Nephron progenitor cell (in vitro differentiated cells): ENCODE data around the gene CMYA5.
A peak's percentile ranks its signal among the peaks of the same experiment; 100 is the strongest.

Experiments
- DNase-seq: peaks from one replicate; pipeline ENCODE4 v3.0.0; 2021
- H3K27ac Mint-ChIP-seq: 2 replicates; pipeline ENCODE4 v1.8.0; 2021; ENCODE audit warnings: mild to moderate bottlenecking, moderate library complexity, mixed read lengths
- H3K27me3 Mint-ChIP-seq: 2 replicates; pipeline ENCODE4 v1.8.0; 2021; ENCODE audit warnings: mild to moderate bottlenecking, low read depth, mixed read lengths; ENCODE audit not compliant: poor library complexity
- H3K36me3 Mint-ChIP-seq: 2 replicates; pipeline ENCODE4 v1.8.0; 2021; ENCODE audit warnings: low read depth, mixed read lengths
- H3K4me1 Mint-ChIP-seq: 2 replicates; pipeline ENCODE4 v1.8.0; 2021; ENCODE audit warnings: mixed read lengths
- H3K4me3 Mint-ChIP-seq: 2 replicates; pipeline ENCODE4 v1.8.0; 2021; ENCODE audit warnings: mild to moderate bottlenecking, moderate library complexity, mixed read lengths
- H3K9me3 Mint-ChIP-seq: 2 replicates; pipeline ENCODE4 v1.8.0; 2021; ENCODE audit warnings: mild to moderate bottlenecking, moderate library complexity, mixed read lengths
- TF ChIP-seq, protein P1 (sequence below): fragments of 200-600 bp; sonication (generic); IDR thresholded peaks from 2 replicates; pipeline ENCODE4 v1.5.0; 2021; ENCODE audit warnings: antibody characterized with exemption

Gene CMYA5

GRCh38 chr5:79816014-79816413 is 126.4 kb downstream of the CMYA5 start:
- no peaks in the 10 kb centered on the region for H3K4me1 Mint-ChIP-seq
- H3K4me3 Mint-ChIP-seq, result no peak overlapping the region
- DNase-seq, result no peak
- peaks cover 19% of the 10 kb centered on the region for H3K9me3 Mint-ChIP-seq
- TF ChIP-seq, protein P1, sequence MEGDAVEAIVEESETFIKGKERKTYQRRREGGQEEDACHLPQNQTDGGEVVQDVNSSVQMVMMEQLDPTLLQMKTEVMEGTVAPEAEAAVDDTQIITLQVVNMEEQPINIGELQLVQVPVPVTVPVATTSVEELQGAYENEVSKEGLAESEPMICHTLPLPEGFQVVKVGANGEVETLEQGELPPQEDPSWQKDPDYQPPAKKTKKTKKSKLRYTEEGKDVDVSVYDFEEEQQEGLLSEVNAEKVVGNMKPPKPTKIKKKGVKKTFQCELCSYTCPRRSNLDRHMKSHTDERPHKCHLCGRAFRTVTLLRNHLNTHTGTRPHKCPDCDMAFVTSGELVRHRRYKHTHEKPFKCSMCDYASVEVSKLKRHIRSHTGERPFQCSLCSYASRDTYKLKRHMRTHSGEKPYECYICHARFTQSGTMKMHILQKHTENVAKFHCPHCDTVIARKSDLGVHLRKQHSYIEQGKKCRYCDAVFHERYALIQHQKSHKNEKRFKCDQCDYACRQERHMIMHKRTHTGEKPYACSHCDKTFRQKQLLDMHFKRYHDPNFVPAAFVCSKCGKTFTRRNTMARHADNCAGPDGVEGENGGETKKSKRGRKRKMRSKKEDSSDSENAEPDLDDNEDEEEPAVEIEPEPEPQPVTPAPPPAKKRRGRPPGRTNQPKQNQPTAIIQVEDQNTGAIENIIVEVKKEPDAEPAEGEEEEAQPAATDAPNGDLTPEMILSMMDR, result no peak
- peaks cover 11% of the 10 kb centered on the region for H3K36me3 Mint-ChIP-seq
- H3K27me3 Mint-ChIP-seq, result peaks cover 10% of the 10 kb centered on the region
- H3K27ac Mint-ChIP-seq, result no peak overlapping the region

DNA sequence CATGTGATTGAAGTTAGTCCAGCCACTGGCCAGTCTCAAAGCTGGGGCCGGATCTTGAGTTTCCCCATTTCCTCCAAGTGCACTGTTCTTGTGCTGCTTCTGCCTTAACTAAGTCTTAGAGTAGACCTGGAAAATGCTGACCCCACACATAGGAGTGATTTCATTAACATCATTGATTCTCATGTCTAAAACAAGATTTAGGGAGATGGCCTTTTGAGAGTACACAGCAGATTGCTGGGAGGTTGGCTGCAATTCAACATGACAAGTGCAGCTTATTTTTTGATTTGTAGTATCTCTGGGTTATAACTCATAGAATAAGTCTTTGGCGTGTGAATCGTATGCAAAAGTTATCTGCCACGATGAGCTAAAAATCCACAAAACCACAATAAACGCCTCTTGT is 131.0 kb downstream of the CMYA5 start:
- peaks cover 11% of the 10 kb centered on the region for H3K36me3 Mint-ChIP-seq
- no peak overlapping the region for H3K4me3 Mint-ChIP-seq
- peaks cover 26% of the 10 kb centered on the region for H3K9me3 Mint-ChIP-seq
- H3K4me1 Mint-ChIP-seq, result peaks cover 22% of the 10 kb centered on the region
- TF ChIP-seq, protein P1, result no peak
- DNase-seq, result no peak
- no peak overlapping the region for H3K27ac Mint-ChIP-seq
- H3K27me3 Mint-ChIP-seq, result peaks cover 13% of the 10 kb centered on the region

DNA sequence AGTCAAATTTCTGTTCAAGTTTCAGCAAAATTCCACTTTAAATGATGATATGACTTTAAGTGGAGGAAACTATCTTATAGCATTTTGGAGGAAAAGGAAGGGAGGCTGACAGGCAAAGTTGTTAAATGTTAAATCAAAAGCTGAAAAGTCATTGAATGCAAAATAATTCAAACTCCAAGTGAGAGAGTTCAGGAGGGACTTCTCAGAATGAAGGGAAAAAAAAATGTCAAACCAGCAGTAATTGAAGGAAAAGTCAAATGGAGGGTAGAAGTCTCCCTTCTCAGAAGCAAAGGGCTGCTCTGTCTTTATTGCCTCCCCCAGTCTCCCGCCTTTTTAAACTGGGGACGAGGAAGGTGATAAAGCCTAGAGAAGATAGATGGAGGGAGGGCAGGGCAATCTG is 134.8 kb downstream of the CMYA5 start:
- Mint-ChIP-seq H3K9me3 (peaks cover 13% of the 10 kb centered on the region), H3K4me3 (no peak overlapping the region), H3K27ac (peak overlapping the region; percentile 11), H3K4me1 (peaks cover 22% of the 10 kb centered on the region), H3K27me3 (peaks cover 9% of the 10 kb centered on the region), H3K36me3 (no peaks in the 10 kb centered on the region)
- TF ChIP-seq, protein P1, result no peak
- DNase-seq, result no peak

DNA sequence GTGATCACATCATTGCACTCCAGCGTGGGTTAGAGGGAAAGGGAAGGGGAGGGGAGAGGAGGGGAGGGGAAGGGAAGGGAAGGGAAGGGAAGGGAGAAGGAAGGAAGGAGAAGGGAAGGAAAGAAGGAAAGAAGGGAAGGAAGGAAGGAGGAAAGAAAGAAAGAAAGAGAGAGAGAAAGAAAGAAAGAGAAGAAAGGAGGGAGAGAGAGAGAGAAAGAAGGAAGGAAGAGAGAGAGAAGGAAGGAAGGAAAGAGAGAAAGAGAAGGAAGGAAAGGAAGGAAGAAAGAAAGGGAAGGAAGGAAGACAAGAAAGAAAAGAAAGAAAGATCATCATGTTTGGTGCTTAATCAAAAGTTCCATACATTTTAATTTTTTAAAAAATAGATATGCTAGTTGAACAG is 136.2 kb downstream of the CMYA5 start:
- Mint-ChIP-seq H3K4me3 (no peak overlapping the region), H3K9me3 (peaks cover 6% of the 10 kb centered on the region), H3K27me3 (peaks cover 13% of the 10 kb centered on the region), H3K27ac (no peak overlapping the region), H3K36me3 (no peaks in the 10 kb centered on the region), H3K4me1 (peaks cover 30% of the 10 kb centered on the region)
- TF ChIP-seq, protein P1, result no peak
- no peak for DNase-seq

DNA sequence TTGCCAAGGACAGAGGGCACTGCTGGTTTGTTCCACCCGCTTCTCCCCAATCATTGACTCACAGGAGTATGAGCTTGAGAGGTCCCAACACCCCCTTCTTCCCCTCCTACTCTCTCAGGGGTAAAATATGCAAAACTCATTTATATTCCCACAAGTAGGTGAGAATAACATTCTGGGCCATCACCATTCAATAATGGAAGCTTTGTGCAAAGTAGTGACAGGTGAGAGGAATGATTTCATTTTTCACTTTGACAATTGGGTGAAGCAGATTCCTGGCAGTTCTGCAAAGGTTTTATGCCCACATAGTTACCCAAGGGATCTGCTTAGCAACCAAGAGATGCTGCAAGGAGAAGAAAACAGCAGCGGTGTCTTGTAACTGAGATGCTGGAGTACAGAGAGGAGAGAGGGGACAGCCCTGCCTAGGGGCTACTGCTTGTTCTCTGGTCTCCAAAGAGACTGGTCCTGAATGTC is 137.6 kb downstream of the CMYA5 start:
- Mint-ChIP-seq H3K4me3 (no peak overlapping the region), H3K4me1 (peaks cover 40% of the 10 kb centered on the region), H3K27me3 (peaks cover 12% of the 10 kb centered on the region), H3K36me3 (no peaks in the 10 kb centered on the region), H3K27ac (no peak overlapping the region), H3K9me3 (peaks cover 8% of the 10 kb centered on the region)
- no peak for DNase-seq
- TF ChIP-seq, protein P1, result no peak

DNA sequence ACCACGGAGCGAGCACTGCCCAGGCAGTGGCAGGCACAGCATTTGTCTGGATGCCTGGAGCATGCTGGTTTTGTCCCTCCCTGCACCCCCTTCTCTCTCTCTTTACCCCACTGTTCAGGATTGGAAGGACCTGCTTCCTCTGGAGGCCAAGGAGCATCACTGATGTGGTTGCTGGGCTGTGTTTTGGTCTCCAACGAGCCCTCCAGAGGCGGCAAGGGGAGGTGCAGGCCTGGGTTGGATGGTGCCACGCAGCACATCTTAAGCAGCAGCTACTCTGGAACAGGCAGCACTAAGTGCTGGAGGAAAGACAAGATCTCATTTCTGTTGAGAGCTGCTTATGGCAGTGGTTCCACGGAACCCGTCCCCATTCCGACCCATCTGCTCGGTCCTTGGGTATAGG is 139.6 kb downstream of the CMYA5 start:
- no peaks in the 10 kb centered on the region for H3K36me3 Mint-ChIP-seq
- H3K4me3 Mint-ChIP-seq, result no peak overlapping the region
- H3K27me3 Mint-ChIP-seq, result peaks cover 16% of the 10 kb centered on the region
- peaks cover 44% of the 10 kb centered on the region for H3K4me1 Mint-ChIP-seq
- DNase-seq, result peak; percentile 29
- peaks cover 19% of the 10 kb centered on the region for H3K9me3 Mint-ChIP-seq
- TF ChIP-seq, protein P1, result peak; percentile 53
- no peak overlapping the region for H3K27ac Mint-ChIP-seq
